Astrocyte (in vitro differentiated cells and primary cell): ENCODE data around the gene UTP4. TPM values are rescaled to one million over a fixed set of nuclear protein-coding genes. Genes with fewer than 3 reads are reported as not detected.
"Not testable (repeated sequence)": the region's sequence is repeated elsewhere in the genome, so short reads cannot be mapped to it uniquely, and the experiment has no call there.

ENCODE experiments used
- DNase-seq: peaks from one replicate; pipeline ENCODE4 v3.0.0-alpha.2; 2010; ENCODE audit warnings: low read depth
- FAIRE-seq: peaks from 2 replicates; lab custom pipeline; 2011; peaks lifted over from hg19 to GRCh38; lab: Jason Lieb, UNC
- H2AFZ ChIP-seq: 2 replicates; pipeline ENCODE4 v1.6.0; 2012; ENCODE audit warnings: low read depth, low read length, inconsistent platforms
- H3K27ac ChIP-seq: 2 replicates; pipeline ENCODE4 v1.5.1; 2011; ENCODE audit warnings: low read depth, low read length, inconsistent platforms
- H3K27me3 ChIP-seq: 2 replicates; pipeline ENCODE4 v1.6.0; 2011; ENCODE audit warnings: low read length, inconsistent platforms; ENCODE audit not compliant: insufficient read depth
- H3K36me3 ChIP-seq: 2 replicates; pipeline ENCODE4 v1.5.1; 2011; ENCODE audit warnings: low read length, inconsistent platforms; ENCODE audit not compliant: insufficient read depth
- H3K4me1 ChIP-seq: 2 replicates; pipeline ENCODE4 v1.5.1; 2011; ENCODE audit warnings: low read length, inconsistent platforms; ENCODE audit not compliant: insufficient read depth
- H3K4me2 ChIP-seq: 2 replicates; pipeline ENCODE4 v1.6.0; 2012; ENCODE audit warnings: low read length, inconsistent platforms
- H3K4me3 ChIP-seq: 2 replicates; pipeline ENCODE4 v1.5.1; 2011; ENCODE audit warnings: low read depth, mild to moderate bottlenecking, low read length, inconsistent platforms; ENCODE audit not compliant: insufficient read depth
- H3K79me2 ChIP-seq: 2 replicates; pipeline ENCODE4 v1.6.0; 2012; ENCODE audit warnings: mild to moderate bottlenecking, low read length, inconsistent platforms; ENCODE audit not compliant: insufficient read depth
- H3K9ac ChIP-seq: 2 replicates; pipeline ENCODE4 v1.6.0; 2012; ENCODE audit warnings: mild to moderate bottlenecking, low read length, inconsistent platforms
- H3K9me3 ChIP-seq: 2 replicates; pipeline ENCODE4 v1.5.1; 2012; ENCODE audit warnings: low read depth, mild to moderate bottlenecking, low read length, inconsistent platforms; ENCODE audit not compliant: insufficient read depth
- H4K20me1 ChIP-seq: 2 replicates; pipeline ENCODE4 v1.6.0; 2012; ENCODE audit warnings: low read length, inconsistent platforms; ENCODE audit not compliant: insufficient read depth
- H3K27ac Mint-ChIP-seq: one replicate; pipeline ENCODE4 v1.8.0; 2021; ENCODE audit warnings: mild to moderate bottlenecking, mixed read lengths; ENCODE audit not compliant: unreplicated experiment
- H3K27me3 Mint-ChIP-seq: one replicate; pipeline ENCODE4 v1.8.0; 2021; ENCODE audit warnings: low read depth, mixed read lengths; ENCODE audit not compliant: unreplicated experiment
- H3K36me3 Mint-ChIP-seq: one replicate; pipeline ENCODE4 v1.8.0; 2021; ENCODE audit warnings: low read depth, mixed read lengths; ENCODE audit not compliant: unreplicated experiment
- H3K4me1 Mint-ChIP-seq: one replicate; pipeline ENCODE4 v1.8.0; 2021; ENCODE audit warnings: low read depth, mixed read lengths; ENCODE audit not compliant: unreplicated experiment
- H3K4me3 Mint-ChIP-seq: one replicate; pipeline ENCODE4 v1.8.0; 2021; ENCODE audit warnings: mild to moderate bottlenecking, moderate library complexity, mixed read lengths; ENCODE audit not compliant: unreplicated experiment
- H3K9me3 Mint-ChIP-seq: one replicate; pipeline ENCODE4 v1.8.0; 2021; ENCODE audit warnings: mild to moderate bottlenecking, mixed read lengths; ENCODE audit not compliant: unreplicated experiment
- CTCF ChIP-seq: IDR thresholded peaks from 2 replicates; pipeline ENCODE4 v1.5.1; 2011; ENCODE audit warnings: low read depth, mild to moderate bottlenecking, inconsistent platforms, low read length, moderate library complexity; ENCODE audit not compliant: insufficient read depth
- EZH2 ChIP-seq: IDR thresholded peaks from 2 replicates; pipeline ENCODE4 v1.6.1; 2012; ENCODE audit warnings: mild to moderate bottlenecking, low read length, inconsistent platforms; ENCODE audit not compliant: insufficient read depth
- total RNA-seq: library from RNA; stranded (reverse); gene quantifications from 2 replicates; pipeline ENCODE4 v1.2.1, GENCODE V29; 2021

Gene UTP4
- total RNA-seq, 1 donor from 2014 or later, result 69.4 TPM

- no peak overlapping the region for H3K27ac Mint-ChIP-seq
- H3K36me3 ChIP-seq, result no peaks in the 10 kb centered on the region
Observed at GRCh38 chr16:69126221-69126620, 6.2 kb upstream of the UTP4 start.

GRCh38 chr16:69126801-69127200, 5.6 kb upstream of the UTP4 start:
- H3K4me1 ChIP-seq, H3K9me3 Mint-ChIP-seq, H3K4me2 ChIP-seq, H3K4me3 Mint-ChIP-seq, H3K27me3 Mint-ChIP-seq, H3K27ac ChIP-seq, H3K9me3 ChIP-seq, H3K36me3 Mint-ChIP-seq, H3K4me3 ChIP-seq, H3K27me3 ChIP-seq, H3K27ac Mint-ChIP-seq, H3K9ac ChIP-seq, H3K36me3 ChIP-seq, H2AFZ ChIP-seq, DNase-seq, FAIRE-seq: not testable (repeated sequence)
- Histone ChIP-seq H3K79me2 (peaks cover 82% of the 10 kb centered on the region), H4K20me1 (peaks cover 77% of the 10 kb centered on the region)
- H3K4me1 Mint-ChIP-seq, result peaks cover 17% of the 10 kb centered on the region

More at GRCh38 chr16:69126221-69126620, 6.2 kb upstream of the UTP4 start:
- H3K9me3 ChIP-seq, result no peaks in the 10 kb centered on the region
- peaks cover 72% of the 10 kb centered on the region for H4K20me1 ChIP-seq
- FAIRE-seq (no peak), DNase-seq (no peak)
- H3K27me3 ChIP-seq, result no peaks in the 10 kb centered on the region
- no peak overlapping the region for H3K4me2 ChIP-seq
- no peak overlapping the region for H2AFZ ChIP-seq
- no peak overlapping the region for H3K27ac ChIP-seq
- peaks cover 4% of the 10 kb centered on the region for H3K4me1 ChIP-seq
- Mint-ChIP-seq H3K27me3 (no peaks in the 10 kb centered on the region), H3K9me3 (no peaks in the 10 kb centered on the region), H3K4me1 (peaks cover 17% of the 10 kb centered on the region), H3K36me3 (peaks cover 7% of the 10 kb centered on the region), H3K4me3 (no peak overlapping the region)
- peaks cover 77% of the 10 kb centered on the region for H3K79me2 ChIP-seq
- H3K9ac ChIP-seq, result no peak overlapping the region
- no peak overlapping the region for H3K4me3 ChIP-seq
- no peak for TF ChIP-seq CTCF
- no peak for TF ChIP-seq EZH2

- DNase-seq (no peak), FAIRE-seq (no peak)
- peaks cover 77% of the 10 kb centered on the region for H4K20me1 ChIP-seq
- no peak for TF ChIP-seq EZH2
- Mint-ChIP-seq H3K4me3 (no peak overlapping the region), H3K4me1 (peaks cover 17% of the 10 kb centered on the region), H3K27ac (no peak overlapping the region), H3K9me3 (no peaks in the 10 kb centered on the region), H3K36me3 (peaks cover 7% of the 10 kb centered on the region), H3K27me3 (no peaks in the 10 kb centered on the region)
- H3K27me3 ChIP-seq, result no peaks in the 10 kb centered on the region
- H3K4me3 ChIP-seq, result no peak overlapping the region
- H3K36me3 ChIP-seq, result no peaks in the 10 kb centered on the region
- peaks cover 4% of the 10 kb centered on the region for H3K4me1 ChIP-seq
- peaks cover 88% of the 10 kb centered on the region for H3K79me2 ChIP-seq
- H2AFZ ChIP-seq, result no peak overlapping the region
- H3K4me2 ChIP-seq, result no peak overlapping the region
- H3K9me3 ChIP-seq, result no peaks in the 10 kb centered on the region
- no peak overlapping the region for H3K27ac ChIP-seq
- no peak overlapping the region for H3K9ac ChIP-seq
Observed at GRCh38 chr16:69127966-69128510, 4.4 kb upstream of the UTP4 start.
